Femur (tissue), 1 donor: ENCODE measurements around the gene FBXO24.
"Not testable (repeated sequence)": the region's sequence is repeated elsewhere in the genome, so short reads cannot be mapped to it uniquely, and the experiment has no call there.

ENCODE experiments used
- DNase-seq: peaks from one replicate; pipeline ENCODE4 v3.0.0-alpha.2; 2017

Gene FBXO24

DNA sequence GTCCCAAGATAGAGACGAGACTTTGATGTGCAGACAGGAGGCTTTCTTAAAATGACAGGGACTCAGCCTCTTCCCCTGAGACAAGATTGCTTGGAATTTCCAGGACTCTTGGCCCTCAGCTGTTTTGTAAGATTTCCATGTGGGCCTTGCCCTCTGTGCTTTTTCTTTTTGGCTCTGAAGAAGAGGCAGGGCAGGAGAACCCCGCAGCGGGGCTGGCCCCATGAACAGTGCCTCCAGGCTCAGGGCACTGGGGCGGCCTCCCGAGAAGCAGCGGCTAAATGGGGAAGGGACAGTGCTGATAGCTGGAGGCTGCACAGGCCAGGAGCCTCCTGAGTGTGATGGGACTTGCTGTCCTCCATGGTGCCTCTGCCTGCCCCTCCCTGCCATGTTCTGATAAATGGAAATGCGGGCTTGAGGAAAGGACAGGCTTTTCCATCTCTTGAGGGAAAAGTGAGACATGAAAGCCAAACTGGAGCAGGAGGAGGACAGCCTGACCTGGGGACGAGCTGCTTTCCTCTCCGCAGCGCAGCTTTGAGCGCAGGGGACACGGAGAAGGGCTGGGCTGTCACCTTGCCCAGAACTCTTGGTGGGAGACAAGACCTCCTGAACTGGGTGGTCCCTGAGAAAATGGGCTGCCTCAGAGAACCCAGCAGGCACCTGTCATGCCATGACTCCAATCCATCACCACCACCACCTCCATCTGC lies 24.5 kb upstream of the FBXO24 start:
- no peak for DNase-seq

DNA sequence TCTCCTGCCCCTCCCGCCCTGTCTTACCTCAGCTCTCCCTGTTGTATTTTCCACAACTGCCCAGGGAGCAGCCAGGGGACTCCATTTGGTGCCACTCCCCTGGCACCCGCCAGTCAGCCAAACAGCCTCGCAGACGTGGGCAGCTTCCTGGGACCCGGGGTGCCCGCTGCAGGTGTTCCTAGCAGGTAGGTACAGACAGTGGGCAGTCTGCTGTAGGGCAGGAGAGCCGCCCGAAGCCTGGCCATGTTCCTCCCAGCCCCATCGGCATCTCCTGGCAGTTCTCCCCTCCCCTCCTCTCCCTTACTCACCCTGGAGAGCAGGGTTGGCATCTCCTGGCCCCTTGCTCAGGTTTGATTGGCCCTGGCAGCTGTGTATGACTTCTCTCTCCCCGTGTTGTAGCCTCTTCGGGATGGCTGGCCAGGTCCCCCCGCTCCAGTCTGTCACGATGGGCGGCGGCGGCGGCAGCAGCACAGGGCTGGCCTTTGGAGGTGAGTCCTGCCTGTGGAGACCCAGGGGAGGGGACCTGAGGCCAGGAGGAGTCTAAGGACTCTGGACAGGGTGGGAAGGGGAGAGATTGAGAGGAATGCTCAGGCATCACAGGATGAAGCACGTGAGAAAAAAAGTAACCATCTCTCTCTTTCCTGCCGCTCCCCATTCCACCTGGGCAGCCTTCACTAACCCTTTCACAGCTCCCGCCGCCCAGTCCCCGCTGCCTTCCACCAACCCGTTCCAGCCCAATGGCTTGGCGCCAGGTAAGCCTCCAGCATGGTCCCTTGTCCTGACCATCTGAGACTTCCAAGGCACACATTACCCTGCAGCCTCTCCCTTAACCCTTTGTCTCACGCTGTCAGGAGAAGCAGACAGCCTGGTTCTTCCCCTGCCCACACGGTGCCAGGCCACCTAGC lies 23.7 kb upstream of the FBXO24 start:
- DNase-seq: no peak

DNA sequence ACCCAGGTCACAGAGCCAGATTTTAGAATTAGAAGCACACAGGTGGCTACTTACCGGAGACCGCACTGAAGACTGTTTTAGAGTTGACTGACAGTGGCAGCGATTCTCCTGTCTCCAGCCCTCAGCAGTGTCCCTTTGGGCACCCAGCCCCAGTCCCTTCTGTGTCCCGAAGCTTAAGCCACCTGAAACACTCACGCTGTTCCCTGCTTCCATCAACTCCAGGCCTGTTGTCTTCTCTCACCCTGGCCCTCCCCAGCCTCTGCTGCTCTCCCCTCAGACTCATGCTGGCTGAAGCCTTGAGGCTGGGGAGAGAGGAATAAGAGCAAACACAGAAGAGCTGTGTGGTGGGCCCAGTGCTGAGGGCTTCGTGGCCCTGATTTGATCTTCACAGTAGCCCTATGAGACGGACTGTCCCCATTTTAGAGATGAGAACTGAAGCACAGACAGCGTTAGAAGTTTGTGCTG lies 23.0 kb upstream of the FBXO24 start:
- DNase-seq: no peak

DNA sequence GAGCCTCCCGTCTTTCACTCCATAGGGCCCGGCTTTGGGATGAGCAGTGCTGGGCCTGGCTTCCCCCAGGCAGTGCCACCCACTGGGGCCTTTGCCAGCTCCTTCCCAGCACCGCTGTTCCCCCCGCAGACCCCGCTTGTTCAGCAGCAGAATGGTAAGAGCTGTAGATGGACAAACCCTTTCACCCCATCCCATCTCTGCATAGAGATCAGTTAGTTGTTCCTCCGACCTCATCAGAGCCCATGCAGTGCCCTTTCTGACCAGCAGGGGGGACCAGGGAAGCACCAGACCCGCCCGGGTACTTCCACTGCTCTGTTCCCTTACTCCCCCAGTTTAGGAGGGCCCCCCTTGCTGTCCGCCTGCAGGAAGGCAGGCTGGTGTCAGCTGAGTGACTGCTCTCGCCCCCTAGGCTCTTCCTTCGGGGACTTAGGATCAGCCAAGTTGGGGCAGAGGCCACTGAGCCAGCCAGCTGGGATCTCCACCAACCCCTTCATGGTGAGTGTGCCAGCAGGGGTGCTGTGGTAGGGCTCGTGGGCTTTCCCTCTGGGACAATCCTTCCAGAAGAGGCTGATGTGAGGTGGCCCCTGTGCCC lies 22.2 kb upstream of the FBXO24 start:
- peak; percentile 81 for DNase-seq

DNA sequence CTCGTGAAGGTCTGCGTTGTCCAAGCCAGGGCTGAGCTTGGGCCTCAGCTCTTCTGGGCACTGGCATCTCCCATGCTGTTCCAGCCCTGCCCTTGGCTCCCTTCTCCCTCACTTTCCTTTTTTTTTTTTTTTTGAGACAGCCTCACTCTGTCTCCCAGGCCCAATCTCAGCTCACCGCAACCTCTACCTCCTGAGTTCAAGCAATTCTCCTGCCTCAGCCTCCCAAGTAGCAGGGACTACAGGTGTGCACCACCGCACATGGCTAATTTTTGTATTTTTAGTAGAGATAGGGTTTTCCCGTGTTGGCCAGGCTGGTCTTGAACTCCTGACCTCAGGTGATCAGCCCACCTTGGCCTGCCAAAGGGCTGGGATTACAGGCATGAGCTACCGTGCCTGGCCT lies 21.7 kb upstream of the FBXO24 start:
- DNase-seq: not testable (repeated sequence)

DNA sequence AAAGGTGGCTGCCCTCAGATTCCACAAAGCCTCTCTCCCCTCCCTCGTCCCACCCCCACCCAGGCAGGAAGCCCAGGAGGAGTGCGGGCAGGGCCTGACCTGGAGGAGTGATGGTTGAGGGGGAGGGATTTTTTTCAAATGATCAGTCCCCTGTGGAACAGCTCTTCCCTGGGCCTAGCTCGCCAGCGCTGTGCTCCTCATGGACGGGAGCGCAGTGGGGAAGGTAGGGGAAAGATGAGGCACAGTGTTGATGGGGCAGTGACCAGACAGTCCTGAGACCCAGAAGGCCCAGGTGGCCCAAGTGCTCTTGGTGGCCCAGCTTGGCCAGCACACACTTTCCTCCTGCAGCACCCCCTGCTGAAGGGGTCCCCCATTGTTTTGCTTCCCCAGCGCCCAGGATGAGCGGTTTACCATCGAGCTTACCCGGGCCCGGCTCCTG lies 21.0 kb upstream of the FBXO24 start:
- DNase-seq: no peak

DNA sequence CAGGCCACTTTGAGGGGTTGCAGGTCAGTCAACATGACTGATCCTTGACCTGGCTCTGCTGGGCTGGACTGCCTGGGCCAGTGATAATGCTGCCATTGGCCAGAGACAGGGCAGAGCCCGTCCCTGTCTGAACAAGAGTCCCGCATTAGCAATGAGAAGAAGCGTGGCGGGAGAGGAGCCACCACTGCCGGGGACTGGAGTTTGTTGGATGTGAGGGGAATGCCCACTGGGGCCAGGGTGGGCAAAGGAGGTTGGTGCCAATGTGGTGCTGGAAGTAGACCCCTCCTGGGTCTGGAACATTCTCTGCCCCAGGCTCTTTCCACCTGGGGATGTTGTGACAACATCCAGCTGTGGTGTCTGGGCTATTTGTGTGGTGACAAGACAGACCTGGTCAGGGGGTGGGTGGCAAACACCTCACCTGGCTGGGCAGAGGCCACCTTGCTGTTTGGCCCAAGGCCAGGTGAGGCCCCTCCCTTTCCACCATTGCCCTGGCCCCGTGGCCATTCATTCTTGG lies 20.1 kb upstream of the FBXO24 start:
- DNase-seq: no peak

DNA sequence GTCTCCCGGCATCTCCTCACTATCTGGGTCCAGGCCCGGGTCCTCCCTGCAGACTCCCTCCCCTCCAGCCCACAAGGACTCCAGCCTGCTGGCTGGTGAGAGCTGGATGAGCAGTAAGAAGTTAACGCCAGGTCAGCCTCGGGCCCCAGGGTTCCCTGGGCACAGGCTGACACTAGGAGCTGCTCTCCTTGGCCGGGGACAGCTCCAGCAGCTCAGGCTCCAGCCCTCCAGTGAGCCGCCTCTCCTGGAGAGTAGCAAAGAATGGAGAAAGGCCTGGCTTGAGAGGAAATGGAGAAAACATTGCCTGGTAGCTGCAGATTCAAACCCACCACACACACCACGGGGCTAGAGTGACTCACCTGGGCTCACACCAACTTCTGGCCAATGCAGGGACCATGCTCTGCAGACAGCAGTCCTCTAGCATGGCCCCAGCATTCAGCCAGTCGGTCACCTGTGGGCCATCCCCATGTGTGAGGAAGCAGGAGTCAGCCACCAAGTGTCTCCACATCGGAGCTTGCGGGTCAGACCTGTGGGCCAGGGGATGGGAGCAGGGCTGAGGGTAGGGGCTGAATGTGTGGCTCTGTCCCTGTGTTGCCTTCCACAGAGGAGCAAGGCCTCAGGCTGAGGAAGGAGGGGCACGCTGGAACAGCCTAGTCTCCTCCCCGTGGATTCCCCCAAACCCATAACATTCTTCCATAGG lies 18.9 kb upstream of the FBXO24 start:
- DNase-seq: no peak

DNA sequence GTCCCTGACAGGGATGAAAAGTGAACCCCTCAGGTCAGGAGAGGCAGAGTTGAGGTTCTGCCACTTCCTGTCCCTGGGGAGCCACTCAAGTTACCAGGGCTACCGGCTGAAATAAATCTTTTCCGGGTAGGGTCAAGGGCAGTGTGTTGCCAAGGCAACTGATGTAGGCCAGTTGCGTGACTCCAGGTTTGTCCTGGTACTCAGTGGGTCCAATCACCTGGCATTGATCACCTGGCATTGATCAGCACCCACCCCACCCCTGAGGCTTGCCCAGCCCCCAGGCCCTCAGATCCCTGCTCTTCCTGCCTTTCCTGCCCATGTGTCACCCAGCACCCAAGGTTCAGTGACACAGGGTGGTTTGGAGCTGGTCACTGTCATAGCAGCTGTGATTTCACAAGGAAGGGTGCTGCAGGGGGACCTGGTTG lies 18.4 kb upstream of the FBXO24 start:
- DNase-seq: no peak

DNA sequence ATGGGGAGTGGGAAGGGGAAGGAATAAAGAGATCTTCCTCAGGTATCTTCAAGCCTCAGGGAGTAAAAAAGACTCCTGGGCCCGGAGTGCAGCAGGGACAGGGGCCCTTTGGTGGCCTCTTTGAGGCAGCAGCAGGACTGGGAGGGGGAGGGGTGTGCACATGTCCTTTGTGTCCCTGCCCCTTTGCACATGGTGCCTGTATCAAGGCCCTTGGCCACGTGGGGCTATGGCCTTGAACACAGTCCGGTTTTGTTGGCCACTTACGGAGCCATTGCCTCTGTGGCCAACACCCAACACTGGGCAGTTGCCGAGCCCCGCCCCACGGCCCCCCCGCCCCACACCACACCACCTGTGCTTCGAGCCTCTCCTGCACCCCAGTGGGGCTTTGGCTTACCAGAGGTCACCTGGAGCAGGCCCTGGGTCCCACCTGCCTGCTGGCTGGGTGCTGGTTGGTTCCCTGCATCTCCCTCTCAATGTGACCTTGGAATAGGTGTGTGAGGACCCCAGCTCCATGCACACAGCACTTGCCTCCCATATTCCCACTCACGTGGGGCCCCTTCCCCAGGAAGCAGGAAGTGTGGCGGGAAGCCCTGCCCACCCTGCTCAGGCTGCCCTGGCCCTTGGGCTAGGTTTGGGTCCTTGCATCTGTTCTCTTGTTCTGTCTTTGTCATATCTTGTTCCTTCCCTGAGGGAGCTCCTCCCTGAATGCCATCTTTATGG lies 17.8 kb upstream of the FBXO24 start:
- no peak for DNase-seq

DNA sequence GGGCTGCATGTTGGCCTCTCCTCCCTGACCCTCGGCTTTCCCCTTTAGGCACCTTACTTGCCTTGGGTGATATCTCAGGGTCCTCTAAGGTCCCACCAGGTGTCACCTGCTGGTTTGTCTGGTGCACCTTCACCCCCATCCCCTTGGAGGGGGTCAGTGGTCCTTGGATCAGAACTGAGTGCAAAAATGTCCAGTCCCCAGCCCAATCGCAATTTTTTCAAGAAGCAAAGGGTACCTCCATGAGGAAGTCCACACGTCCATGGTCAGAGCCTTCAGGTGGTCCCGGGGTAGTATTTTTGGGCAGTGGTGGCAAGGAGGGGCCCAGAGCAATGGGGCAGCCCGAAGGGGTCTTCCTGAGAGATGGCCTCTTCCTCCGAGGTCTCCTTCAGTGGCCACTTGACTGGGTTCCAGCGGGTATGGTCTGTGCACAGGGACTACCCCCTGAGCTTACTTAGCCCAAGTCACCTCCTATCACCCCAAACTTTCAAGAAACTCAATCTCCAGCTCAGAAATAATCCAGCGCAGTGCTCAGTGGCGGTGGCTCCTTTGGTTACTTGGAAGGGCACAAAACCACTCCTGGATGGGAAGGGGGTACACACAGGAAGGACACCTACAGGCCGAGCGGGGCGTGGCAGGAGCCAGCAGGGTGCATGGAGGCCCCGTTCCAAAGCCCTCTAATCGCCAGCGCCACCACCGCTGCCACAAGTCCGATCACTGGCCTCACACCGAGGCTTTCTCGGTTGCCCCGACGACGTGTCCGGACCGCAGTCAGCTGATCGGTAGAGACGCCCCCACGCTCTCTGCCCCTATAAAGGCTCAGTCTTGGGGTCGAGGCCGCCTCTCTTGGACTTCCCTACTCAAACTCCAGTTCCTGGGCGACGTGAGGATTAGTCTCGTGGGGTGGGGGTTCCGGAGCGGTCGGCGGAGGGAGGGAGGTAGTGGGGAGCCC lies 17.0 kb upstream of the FBXO24 start:
- DNase-seq: peak; percentile 69

DNA sequence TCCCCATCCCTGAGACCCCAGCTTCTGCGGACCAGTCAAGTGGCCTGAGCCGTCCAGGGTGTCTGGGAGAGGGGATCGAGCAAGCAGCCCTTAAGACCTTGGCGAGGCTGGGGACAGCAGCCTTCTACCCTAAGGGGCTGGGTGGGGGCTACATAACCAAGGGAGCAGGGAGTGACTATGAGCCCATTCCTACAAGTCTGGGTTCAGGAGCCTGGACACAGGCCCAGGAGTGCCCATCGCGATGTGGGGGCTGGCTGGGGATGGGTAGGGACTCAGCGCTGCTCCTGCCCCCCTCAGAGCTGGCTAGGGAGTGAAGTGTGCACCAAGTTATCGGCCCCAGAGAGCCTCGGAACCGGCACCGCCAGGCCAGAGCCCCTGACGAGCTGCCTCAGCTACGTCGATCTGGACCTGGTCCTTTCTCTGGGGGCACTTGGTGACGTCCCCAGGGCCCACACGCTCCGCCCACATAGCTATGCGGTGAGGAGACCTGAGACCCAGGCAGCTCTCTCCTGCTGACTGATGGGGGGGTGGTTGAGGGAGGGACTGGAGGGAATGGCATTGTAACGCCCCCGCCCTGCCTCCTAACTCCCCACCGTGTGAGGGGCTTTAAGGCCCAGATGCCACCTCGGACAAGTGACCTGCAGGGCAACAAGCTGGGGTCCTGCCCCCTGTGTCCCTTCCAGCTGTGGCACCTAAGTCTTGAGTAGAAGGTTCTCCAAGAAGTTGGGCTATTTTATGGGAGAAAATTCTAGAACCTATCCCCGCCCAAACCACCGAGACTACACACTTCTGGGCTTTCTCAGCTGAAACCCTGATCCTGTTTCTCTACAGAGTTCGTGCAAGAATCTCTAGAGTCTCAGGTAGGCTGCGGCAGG lies 14.9 kb upstream of the FBXO24 start:
- DNase-seq: peak; percentile 28

DNA sequence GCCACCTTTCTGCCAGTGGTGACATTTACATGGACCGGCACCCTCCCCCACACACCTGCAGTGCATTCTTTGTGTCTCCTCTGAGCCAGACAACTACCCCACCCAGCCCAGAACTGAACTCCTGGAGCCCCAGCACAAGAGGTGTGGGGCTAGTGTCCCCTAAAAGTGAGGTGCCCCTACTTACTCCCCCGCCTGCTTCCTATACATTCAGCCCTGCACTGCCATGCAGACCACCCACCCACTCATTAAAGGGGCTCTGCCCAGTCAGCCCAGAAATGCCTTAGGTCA lies 14.4 kb upstream of the FBXO24 start:
- no peak for DNase-seq

DNA sequence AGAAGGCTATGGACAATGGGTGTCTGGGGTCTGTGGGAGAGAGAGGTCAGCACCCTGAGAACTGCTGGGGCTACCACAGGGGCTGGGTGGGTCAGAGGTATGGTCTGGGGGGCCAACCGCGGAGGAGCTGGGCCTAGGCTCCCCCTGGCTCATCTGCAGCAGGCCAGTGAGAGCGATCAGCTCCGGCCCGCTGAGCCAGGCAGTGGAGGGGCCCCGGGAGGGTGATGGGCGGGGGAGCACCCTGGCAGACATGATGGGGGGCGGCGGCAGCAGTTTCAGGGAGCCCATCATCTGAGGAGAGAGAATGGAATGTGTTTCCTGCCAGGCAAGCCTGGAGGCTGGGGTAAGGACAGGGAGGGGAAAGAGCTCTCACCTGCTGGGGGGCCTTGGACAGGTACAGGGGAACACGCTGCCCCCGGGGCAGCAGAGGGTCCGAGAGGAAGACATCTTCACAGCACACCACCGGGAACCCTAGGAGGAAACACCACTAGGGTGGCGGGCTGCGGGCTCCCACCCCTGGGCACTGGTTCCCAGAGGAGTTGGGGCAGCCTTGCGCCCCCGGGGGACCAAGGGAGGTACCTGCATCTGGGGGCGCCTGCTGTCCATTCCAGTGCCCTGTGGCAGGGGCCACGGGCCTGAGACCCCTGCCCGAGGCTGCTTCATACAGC lies 13.7 kb upstream of the FBXO24 start:
- no peak for DNase-seq

DNA sequence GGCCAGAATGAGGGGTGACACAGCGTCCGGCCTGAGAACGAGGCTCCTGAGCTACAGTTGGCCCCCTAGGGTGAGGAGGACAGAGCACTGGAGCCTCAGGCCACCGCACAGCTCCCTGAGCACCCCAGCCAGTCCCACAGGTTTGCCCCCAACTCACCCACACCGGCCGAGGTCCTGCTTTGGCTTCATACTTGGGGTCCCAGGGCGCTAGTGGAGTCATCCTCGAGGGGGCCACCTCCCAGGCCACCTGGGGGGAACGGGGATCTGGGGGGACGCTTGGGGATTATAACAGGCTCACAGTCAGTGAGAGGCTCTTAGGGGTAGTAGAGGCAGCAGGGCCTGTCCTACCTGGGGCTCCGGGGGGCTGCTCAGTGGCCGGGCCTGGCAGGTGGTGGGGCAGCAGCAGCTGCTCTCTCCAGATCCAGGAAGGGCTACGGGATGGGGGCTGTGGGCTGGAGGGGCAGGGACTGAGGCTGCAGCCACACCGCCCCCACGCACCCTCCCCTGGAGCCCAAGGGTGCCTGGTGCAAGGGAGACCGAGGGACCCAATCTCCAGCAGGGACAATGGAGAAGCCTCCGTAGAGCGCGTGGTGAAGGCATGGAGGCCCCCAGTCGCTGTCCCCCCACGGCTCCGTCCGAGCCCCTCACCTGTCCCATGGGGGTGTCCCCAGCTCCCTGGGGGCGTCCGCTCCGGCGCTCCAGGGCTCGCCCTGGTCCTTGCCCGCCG lies 13.0 kb upstream of the FBXO24 start:
- no peak for DNase-seq

DNA sequence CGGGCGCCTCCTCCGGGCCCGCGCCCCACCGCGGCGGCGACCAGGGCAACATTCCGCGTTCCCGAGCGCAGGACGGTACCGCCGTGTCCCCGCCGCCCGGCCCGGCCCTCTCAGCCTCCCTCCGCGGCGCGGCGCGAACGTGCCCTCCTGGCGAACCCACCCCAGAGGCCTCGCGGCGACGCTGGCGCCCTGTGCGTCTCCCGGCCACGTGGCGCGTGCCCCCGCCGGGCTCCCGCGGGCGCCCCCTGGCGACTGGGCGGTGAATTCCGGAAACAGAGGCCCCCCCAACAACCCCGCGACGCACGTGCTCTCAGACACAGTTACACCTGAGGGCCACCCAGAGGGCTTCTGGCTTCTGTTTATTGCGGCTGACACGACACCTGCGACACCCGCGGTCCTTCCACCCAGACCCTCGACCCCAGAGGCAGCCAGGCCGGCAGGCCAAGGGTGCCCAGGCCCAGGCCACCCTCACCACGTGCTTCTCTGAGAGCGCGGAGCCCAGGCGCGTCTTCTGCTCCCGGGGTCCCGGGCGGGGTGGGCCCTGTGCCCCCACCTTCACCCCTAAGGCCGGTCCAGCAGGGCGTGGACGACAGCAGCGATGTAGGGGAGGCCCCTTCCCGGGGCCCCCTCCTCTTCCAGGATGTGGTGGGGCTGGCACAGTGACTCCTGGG lies 12.3 kb upstream of the FBXO24 start, which contains the start of gene SAP25:
Gene SAP25, minus strand, starts transcription at position 210 of the 671 bp plus-strand sequence. Its CDS starts 158 bp downstream, at position 52.
- no peak for DNase-seq

DNA sequence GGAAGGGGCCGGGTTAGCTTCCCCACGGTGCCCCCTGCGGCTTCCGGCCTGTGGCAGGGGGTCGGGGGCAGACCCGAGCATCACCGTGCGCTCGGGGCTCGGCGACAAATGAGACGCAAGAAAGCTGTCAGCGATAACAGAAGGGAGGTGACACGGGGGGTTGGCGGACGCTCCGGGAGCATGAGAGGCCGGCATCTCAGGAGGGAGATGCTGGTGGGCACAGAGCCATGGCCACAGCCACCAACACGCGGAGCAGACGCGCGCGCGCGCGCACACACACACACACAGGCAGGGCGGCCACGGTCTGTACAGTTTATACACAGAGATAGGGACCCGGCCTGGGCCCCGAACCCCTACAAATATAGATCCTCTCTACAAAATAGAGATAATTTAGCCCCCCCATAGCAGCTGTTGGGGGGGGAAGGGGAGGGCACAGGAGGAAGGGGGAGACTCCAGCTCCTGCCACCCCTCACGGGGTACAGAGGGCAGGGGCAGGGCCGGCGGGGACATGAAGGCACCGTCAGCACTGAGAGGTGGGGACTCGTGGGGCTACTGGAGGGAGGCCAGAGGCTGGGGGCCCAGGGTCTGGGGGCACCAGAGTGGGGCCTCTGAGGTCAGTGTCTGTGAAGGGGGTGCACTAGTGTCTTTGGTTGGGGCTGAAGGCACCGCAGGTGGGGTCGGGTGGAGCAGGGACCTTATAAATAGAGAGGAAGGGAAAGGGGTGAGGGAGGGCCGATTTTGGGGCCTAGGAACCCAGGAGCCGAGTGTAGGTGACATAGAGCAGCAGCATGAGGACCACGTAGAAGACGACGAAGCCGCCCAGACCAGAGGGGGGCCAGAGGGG lies 11.5 kb upstream of the FBXO24 start:
- no peak for DNase-seq
